GM06990 (cell line): ENCODE measurements around the gene TMEM179.

Experiments used
- DNase-seq: peaks from one replicate; pipeline ENCODE4 v3.0.0-alpha.2; 2011; ENCODE audit not compliant: insufficient read length; ENCODE audit errors: extremely low read depth
- H3K27me3 ChIP-seq: replicated peaks from 2 replicates; pipeline ENCODE4 v1.6.0; 2011; ENCODE audit warnings: low read length; ENCODE audit not compliant: control insufficient read depth, insufficient read depth
- H3K36me3 ChIP-seq: 2 replicates; pipeline ENCODE4 v1.5.1; 2011; ENCODE audit warnings: low read length; ENCODE audit not compliant: control insufficient read depth, insufficient read depth
- H3K4me3 ChIP-seq: replicated peaks from 2 replicates; pipeline ENCODE4 v1.5.1; 2011; ENCODE audit warnings: low read depth, mild to moderate bottlenecking, control low read depth, low read length
- TF ChIP-seq, protein P1 (sequence below): IDR thresholded peaks from 2 replicates; pipeline ENCODE4 v1.5.1; 2011; ENCODE audit warnings: low read length, control low read depth, mild to moderate bottlenecking, inconsistent platforms; ENCODE audit not compliant: insufficient read depth, poor library complexity, severe bottlenecking

The TMEM179 gene

DNA sequence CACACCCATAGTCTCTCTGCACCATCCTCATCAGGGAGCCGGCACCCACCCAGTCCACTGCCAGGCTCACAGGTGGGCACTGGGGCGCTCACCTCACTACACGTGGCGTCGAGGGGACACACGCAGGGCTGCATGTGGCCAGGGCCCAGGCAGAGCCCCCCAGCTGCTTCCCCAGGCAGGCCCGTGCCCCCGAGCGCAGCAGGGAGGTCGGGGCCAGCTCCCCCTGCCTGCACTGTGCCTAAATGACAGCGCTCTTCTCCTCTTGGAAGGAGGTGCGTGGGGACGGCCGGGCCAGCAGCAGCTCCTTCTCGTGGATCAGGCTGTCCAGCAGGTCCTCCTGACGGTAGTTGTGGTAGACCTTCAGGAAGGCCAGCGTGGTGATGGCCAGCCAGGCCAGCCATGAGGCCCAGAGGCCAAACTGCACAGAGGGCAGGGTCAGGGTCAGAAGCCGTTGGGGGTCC lies 11.3 kb downstream of the TMEM179 start:
- no peak for DNase-seq
- no peaks in the 10 kb centered on the region; the same call in 1 of the 2 replicates for H3K27me3 ChIP-seq
- TF ChIP-seq, protein P1, sequence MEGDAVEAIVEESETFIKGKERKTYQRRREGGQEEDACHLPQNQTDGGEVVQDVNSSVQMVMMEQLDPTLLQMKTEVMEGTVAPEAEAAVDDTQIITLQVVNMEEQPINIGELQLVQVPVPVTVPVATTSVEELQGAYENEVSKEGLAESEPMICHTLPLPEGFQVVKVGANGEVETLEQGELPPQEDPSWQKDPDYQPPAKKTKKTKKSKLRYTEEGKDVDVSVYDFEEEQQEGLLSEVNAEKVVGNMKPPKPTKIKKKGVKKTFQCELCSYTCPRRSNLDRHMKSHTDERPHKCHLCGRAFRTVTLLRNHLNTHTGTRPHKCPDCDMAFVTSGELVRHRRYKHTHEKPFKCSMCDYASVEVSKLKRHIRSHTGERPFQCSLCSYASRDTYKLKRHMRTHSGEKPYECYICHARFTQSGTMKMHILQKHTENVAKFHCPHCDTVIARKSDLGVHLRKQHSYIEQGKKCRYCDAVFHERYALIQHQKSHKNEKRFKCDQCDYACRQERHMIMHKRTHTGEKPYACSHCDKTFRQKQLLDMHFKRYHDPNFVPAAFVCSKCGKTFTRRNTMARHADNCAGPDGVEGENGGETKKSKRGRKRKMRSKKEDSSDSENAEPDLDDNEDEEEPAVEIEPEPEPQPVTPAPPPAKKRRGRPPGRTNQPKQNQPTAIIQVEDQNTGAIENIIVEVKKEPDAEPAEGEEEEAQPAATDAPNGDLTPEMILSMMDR = no peak
- H3K4me3 ChIP-seq = no peak overlapping the region
- no peaks in the 10 kb centered on the region for H3K36me3 ChIP-seq

DNA sequence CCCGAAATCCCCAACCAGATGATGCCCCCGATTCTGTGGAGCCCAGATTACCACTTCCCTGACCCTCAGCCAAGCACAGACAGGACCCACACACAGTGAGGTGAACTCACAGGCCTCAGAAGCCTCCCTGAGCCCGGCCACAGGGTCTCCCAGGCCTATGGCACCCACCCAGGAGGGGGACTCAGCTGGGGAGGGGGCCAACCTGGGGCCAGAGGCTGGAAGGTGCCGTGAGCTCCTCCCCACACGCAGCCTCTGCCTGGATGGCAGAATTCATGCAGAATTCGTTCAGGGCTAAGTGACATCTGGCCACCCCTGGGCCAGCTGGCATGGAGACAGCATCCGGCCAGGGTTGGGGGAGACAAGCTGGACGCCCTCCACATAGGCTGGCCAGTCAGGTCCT lies 11.8 kb downstream of the TMEM179 start:
- no peaks in the 10 kb centered on the region; the same call in 1 of the 2 replicates for H3K27me3 ChIP-seq
- no peak overlapping the region for H3K4me3 ChIP-seq
- TF ChIP-seq, protein P1 = no peak
- DNase-seq = no peak
- H3K36me3 ChIP-seq = no peaks in the 10 kb centered on the region

DNA sequence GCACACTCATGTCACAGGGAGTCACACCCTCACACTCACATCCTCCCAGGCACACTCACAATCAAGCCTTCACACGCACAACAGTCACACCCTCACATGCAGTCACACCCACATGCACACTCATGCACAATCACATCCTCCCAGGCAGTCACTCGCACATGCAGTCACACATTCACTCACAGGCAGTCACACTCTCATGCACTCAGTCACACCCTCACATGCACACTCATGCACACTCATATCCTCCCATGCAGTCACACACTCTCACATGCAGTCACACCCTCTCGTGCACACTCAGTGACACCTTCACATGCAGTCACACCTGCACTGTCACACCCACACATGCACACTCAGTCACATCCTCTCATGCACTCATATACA lies 12.3 kb downstream of the TMEM179 start:
- TF ChIP-seq, protein P1 = no peak
- no peak for DNase-seq
- Histone ChIP-seq H3K27me3 (no peaks in the 10 kb centered on the region; the same call in 1 of the 2 replicates), H3K36me3 (no peaks in the 10 kb centered on the region), H3K4me3 (no peak overlapping the region)

GRCh38 chr14:104591506-104592291 lies 12.9 kb downstream of the TMEM179 start:
- H3K27me3 ChIP-seq = no peaks in the 10 kb centered on the region; the same call in 1 of the 2 replicates
- DNase-seq = no peak

DNA sequence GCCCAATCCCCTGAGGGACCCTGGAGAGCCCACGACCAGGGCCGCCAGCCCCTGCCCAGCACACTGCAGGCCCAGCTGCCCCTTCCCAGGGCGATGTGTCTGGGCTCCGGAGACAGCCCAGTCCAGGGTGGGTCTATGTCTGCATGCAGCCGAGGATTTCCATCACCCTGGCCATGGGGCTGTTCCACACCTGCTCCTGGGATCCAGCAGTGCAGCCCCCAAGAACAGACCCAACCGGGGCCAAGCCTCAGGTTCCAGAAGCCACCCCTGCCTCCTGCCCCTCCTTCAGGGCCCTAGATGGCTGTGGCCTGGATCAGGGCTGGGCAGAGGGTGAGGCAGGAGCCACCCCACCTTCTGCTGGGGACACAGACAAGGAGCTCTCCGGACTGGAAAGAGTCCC lies 13.5 kb downstream of the TMEM179 start:
- no peaks in the 10 kb centered on the region; the same call in 1 of the 2 replicates for H3K27me3 ChIP-seq
- H3K36me3 ChIP-seq = no peaks in the 10 kb centered on the region
- TF ChIP-seq, protein P1 = no peak
- no peak overlapping the region for H3K4me3 ChIP-seq
- no peak for DNase-seq

More at GRCh38 chr14:104591506-104592291, 12.9 kb downstream of the TMEM179 start:
- Histone ChIP-seq H3K36me3 (no peaks in the 10 kb centered on the region), H3K4me3 (no peak overlapping the region)
- TF ChIP-seq, protein P1 = no peak
